GM23338 (cell line): ENCODE results near the gene SMPDL3A. TPM values are rescaled to one million over a fixed set of nuclear protein-coding genes. Genes with fewer than 3 reads are reported as not detected.

Source experiments
- ATAC-seq: fragments of 200-7000 bp; cut with Tn5 transposase; 3 replicates; pipeline ENCODE4 v1.9.1; 2020
- DNase-seq: peaks from one replicate; pipeline ENCODE4 v3.0.0-alpha.2; 2015; ENCODE audit warnings: low spot score
- H2AFZ ChIP-seq: fragments of 200-600 bp; sonication (generic); 2 replicates; pipeline ENCODE4 v1.8.0; 2016; ENCODE audit warnings: antibody characterized with exemption, mild to moderate bottlenecking, moderate library complexity
- H3F3A ChIP-seq: fragments of 200-600 bp; sonication (generic); replicated peaks from 2 replicates; pipeline ENCODE4 v1.8.0; 2017; ENCODE audit warnings: antibody characterized with exemption, mixed run types, low read depth
- H3K27ac ChIP-seq: fragments of 200-600 bp; sonication (generic); 2 replicates; pipeline ENCODE4 v1.6.1; 2016; ENCODE audit warnings: low read depth
- H3K27me3 ChIP-seq: fragments of 200-600 bp; sonication (generic); 2 replicates; pipeline ENCODE4 v1.8.0; 2016; ENCODE audit warnings: mild to moderate bottlenecking, mixed run types, moderate library complexity; ENCODE audit not compliant: insufficient read depth
- H3K36me3 ChIP-seq: fragments of 200-600 bp; sonication (generic); 2 replicates; pipeline ENCODE4 v1.8.0; 2016; ENCODE audit warnings: mild to moderate bottlenecking; ENCODE audit not compliant: insufficient read depth
- H3K4me1 ChIP-seq: fragments of 200-600 bp; sonication (generic); 2 replicates; pipeline ENCODE4 v1.8.0; 2016; ENCODE audit warnings: mild to moderate bottlenecking, moderate library complexity; ENCODE audit not compliant: insufficient read depth
- H3K4me2 ChIP-seq: fragments of 200-600 bp; sonication (generic); 2 replicates; pipeline ENCODE4 v1.7.1; 2017; ENCODE audit warnings: mixed run types
- H3K4me3 ChIP-seq: fragments of 200-600 bp; sonication (generic); 2 replicates; pipeline ENCODE4 v1.6.1; 2016; ENCODE audit warnings: mixed run types
- H3K79me2 ChIP-seq: fragments of 200-600 bp; sonication (generic); replicated peaks from 2 replicates; pipeline ENCODE4 v1.8.0; 2017; ENCODE audit warnings: mild to moderate bottlenecking; ENCODE audit not compliant: insufficient read depth
- H3K9me2 ChIP-seq: fragments of 200-600 bp; sonication (generic); 2 replicates; pipeline ENCODE4 v1.8.0; 2017; ENCODE audit not compliant: insufficient read depth
- H4K20me1 ChIP-seq: fragments of 200-600 bp; sonication (generic); replicated peaks from 2 replicates; pipeline ENCODE4 v1.8.0; 2017; ENCODE audit warnings: mild to moderate bottlenecking; ENCODE audit not compliant: insufficient read depth
- H3K27ac Mint-ChIP-seq: 2 replicates; pipeline ENCODE4 v1.8.0; 2020; ENCODE audit warnings: inconsistent platforms, mild to moderate bottlenecking, moderate library complexity, mixed read lengths
- H3K27me3 Mint-ChIP-seq: 3 replicates; pipeline ENCODE4 v1.8.0; 2022; ENCODE audit warnings: low read depth, mild to moderate bottlenecking, moderate library complexity, mixed read lengths, inconsistent platforms; ENCODE audit not compliant: insufficient read depth, poor library complexity
- H3K36me3 Mint-ChIP-seq: 3 replicates; pipeline ENCODE4 v1.8.0; 2021; ENCODE audit warnings: low read depth, mild to moderate bottlenecking, inconsistent platforms, moderate library complexity, mixed read lengths
- H3K4me1 Mint-ChIP-seq: 3 replicates; pipeline ENCODE4 v1.8.0; 2020; ENCODE audit warnings: mild to moderate bottlenecking, inconsistent platforms, mixed read lengths
- H3K4me3 Mint-ChIP-seq: 3 replicates; pipeline ENCODE4 v1.8.0; 2021; ENCODE audit warnings: moderate library complexity, mild to moderate bottlenecking, inconsistent platforms, mixed read lengths
- H3K9me3 Mint-ChIP-seq: 3 replicates; pipeline ENCODE4 v1.8.0; 2020; ENCODE audit warnings: moderate library complexity, mild to moderate bottlenecking, inconsistent platforms, mixed read lengths
- CREB1 ChIP-seq: fragments of 250-450 bp; sonication (Bioruptor Pico); IDR thresholded peaks from 2 replicates; pipeline ENCODE4 v1.5.0; 2020; ENCODE audit warnings: low read depth, mild to moderate bottlenecking, moderate library complexity
- EZH2 ChIP-seq: fragments of 200-600 bp; sonication (generic); IDR thresholded peaks from one replicate; pipeline ENCODE4 v1.8.0; 2017; ENCODE audit warnings: antibody characterized with exemption, mild to moderate bottlenecking, low read depth; ENCODE audit not compliant: unreplicated experiment
- EZH2phosphoT487 ChIP-seq: fragments of 200-600 bp; sonication (generic); IDR thresholded peaks from one replicate; pipeline ENCODE4 v1.8.1; 2018; ENCODE audit warnings: antibody characterized with exemption; ENCODE audit not compliant: unreplicated experiment
- JUNB ChIP-seq: IDR thresholded peaks from one replicate; pipeline ENCODE4 v1.6.1; 2016; ENCODE audit warnings: antibody characterized with exemption; ENCODE audit not compliant: unreplicated experiment
- NANOG ChIP-seq: IDR thresholded peaks from 2 replicates; pipeline ENCODE4 v1.6.1; 2016; ENCODE audit warnings: antibody characterized with exemption, borderline replicate concordance
- POLR2AphosphoS5 ChIP-seq: IDR thresholded peaks from 2 replicates; pipeline ENCODE4 v1.6.1; 2016; ENCODE audit warnings: antibody characterized with exemption, low read depth
- STAT1 ChIP-seq: IDR thresholded peaks from one replicate; pipeline ENCODE4 v1.6.1; 2016; ENCODE audit warnings: antibody characterized with exemption; ENCODE audit not compliant: unreplicated experiment
- ZNF114 ChIP-seq: fragments of 250-450 bp; sonication (Bioruptor Pico); IDR thresholded peaks from 2 replicates; pipeline ENCODE4 v1.5.0; 2020; ENCODE audit warnings: mild to moderate bottlenecking, moderate library complexity
- ZNF331 ChIP-seq: fragments of 250-450 bp; sonication (Bioruptor Pico); IDR thresholded peaks from 2 replicates; pipeline ENCODE4 v1.5.0; 2020; ENCODE audit warnings: low read depth, mild to moderate bottlenecking, moderate library complexity
- polyA plus RNA-seq: library from polyadenylated mRNA; unstranded; fragments of >200 nt; fragmentation: Nextera tagmentation; extraction: Ambion mirVana; gene quantifications from 2 replicates; pipeline ENCODE4 v1.2.1, GENCODE V29; 2016
- total RNA-seq: library from RNA; depleted of rRNA; stranded (reverse); fragments of >200 nt; shearing (Covaris generic); gene quantifications from 2 replicates; pipeline ENCODE4 v1.2.3, GENCODE V29; 2014
- TF ChIP-seq, protein P1 (sequence below), 2 experiments: fragments of 200-600 bp in 1 of 2; sonication (generic) in 1 of 2; conservative IDR thresholded peaks; 2 replicates each; pipeline versions ENCODE4 v1.5.1 to v1.6.1; 2016 to 2017; ENCODE audit warnings: antibody characterized with exemption in 2 of 2, low read depth in 2 of 2, mild to moderate bottlenecking in 2 of 2, moderate library complexity in 1 of 2
- TF ChIP-seq, protein P2 (sequence below): IDR thresholded peaks from 2 replicates; pipeline ENCODE4 v1.6.1; 2016; ENCODE audit warnings: antibody characterized with exemption
- TF ChIP-seq, protein P3 (sequence below): fragments of 250-450 bp; sonication (Bioruptor Pico); IDR thresholded peaks from 2 replicates; pipeline ENCODE4 v1.5.0; 2020; ENCODE audit warnings: mild to moderate bottlenecking, moderate library complexity
- TF ChIP-seq, protein P4 (sequence below): IDR thresholded peaks from one replicate; pipeline ENCODE4 v1.6.1; 2018; ENCODE audit warnings: antibody characterized with exemption; ENCODE audit not compliant: unreplicated experiment

Gene SMPDL3A
- total and polyA plus RNA-seq, 2 experiments from 2014 or later: 3.5 to 6.3 TPM

DNA sequence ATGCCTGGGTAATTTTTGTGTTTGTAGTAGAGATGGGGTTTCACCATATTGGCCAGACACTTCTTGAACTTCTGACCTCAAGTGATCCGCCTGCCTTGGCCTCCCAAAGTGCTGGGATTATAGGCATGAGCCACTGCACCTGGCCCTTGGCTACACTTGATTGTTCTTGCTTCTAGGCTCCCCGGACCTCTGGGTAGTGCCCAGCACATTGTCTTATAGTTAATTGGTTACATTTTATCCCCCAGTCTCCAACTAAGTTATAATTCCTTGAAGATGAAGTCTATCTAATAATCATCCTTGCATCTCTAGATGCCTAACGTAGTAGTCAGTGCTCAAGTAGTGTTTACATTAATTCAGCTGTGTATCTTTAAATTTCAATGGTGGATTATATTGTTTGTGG, 11.8 kb downstream of the SMPDL3A start:
- no peak overlapping the region for H3K27ac Mint-ChIP-seq
- Histone ChIP-seq H3K36me3 (no peaks in the 10 kb centered on the region), H3K27me3 (no peaks in the 10 kb centered on the region), H3K4me3 (no peak overlapping the region), H3K4me2 (no peak overlapping the region), H3K4me1 (no peaks in the 10 kb centered on the region), H3K27ac (no peak overlapping the region), H3K79me2 (no peaks in the 10 kb centered on the region), H3F3A (no peaks in the 10 kb centered on the region), H2AFZ (no peak overlapping the region), H3K9me2 (no peaks in the 10 kb centered on the region), H4K20me1 (no peaks in the 10 kb centered on the region)
- H3K36me3 Mint-ChIP-seq: no peaks in the 10 kb centered on the region
- ATAC-seq (no peak), DNase-seq (no peak)
- no peaks in the 10 kb centered on the region for H3K9me3 Mint-ChIP-seq
- TF ChIP-seq, protein P1, sequence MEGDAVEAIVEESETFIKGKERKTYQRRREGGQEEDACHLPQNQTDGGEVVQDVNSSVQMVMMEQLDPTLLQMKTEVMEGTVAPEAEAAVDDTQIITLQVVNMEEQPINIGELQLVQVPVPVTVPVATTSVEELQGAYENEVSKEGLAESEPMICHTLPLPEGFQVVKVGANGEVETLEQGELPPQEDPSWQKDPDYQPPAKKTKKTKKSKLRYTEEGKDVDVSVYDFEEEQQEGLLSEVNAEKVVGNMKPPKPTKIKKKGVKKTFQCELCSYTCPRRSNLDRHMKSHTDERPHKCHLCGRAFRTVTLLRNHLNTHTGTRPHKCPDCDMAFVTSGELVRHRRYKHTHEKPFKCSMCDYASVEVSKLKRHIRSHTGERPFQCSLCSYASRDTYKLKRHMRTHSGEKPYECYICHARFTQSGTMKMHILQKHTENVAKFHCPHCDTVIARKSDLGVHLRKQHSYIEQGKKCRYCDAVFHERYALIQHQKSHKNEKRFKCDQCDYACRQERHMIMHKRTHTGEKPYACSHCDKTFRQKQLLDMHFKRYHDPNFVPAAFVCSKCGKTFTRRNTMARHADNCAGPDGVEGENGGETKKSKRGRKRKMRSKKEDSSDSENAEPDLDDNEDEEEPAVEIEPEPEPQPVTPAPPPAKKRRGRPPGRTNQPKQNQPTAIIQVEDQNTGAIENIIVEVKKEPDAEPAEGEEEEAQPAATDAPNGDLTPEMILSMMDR (conservative IDR thresholded peaks at IDR 0.05; ENCODE audit: low read depth in 2 of 2): no peak
- TF ChIP-seq, protein P2, sequence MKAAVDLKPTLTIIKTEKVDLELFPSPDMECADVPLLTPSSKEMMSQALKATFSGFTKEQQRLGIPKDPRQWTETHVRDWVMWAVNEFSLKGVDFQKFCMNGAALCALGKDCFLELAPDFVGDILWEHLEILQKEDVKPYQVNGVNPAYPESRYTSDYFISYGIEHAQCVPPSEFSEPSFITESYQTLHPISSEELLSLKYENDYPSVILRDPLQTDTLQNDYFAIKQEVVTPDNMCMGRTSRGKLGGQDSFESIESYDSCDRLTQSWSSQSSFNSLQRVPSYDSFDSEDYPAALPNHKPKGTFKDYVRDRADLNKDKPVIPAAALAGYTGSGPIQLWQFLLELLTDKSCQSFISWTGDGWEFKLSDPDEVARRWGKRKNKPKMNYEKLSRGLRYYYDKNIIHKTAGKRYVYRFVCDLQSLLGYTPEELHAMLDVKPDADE: no peak
- TF ChIP-seq POLR2AphosphoS5 (no peak), STAT1 (no peak), CREB1 (CRISPR knock-in tag) (no peak), ZNF114 (no peak), EZH2phosphoT487 (no peak), JUNB (no peak), EZH2 (no peak), NANOG (no peak), ZNF331 (CRISPR knock-in tag) (no peak)
- TF ChIP-seq, protein P3, sequence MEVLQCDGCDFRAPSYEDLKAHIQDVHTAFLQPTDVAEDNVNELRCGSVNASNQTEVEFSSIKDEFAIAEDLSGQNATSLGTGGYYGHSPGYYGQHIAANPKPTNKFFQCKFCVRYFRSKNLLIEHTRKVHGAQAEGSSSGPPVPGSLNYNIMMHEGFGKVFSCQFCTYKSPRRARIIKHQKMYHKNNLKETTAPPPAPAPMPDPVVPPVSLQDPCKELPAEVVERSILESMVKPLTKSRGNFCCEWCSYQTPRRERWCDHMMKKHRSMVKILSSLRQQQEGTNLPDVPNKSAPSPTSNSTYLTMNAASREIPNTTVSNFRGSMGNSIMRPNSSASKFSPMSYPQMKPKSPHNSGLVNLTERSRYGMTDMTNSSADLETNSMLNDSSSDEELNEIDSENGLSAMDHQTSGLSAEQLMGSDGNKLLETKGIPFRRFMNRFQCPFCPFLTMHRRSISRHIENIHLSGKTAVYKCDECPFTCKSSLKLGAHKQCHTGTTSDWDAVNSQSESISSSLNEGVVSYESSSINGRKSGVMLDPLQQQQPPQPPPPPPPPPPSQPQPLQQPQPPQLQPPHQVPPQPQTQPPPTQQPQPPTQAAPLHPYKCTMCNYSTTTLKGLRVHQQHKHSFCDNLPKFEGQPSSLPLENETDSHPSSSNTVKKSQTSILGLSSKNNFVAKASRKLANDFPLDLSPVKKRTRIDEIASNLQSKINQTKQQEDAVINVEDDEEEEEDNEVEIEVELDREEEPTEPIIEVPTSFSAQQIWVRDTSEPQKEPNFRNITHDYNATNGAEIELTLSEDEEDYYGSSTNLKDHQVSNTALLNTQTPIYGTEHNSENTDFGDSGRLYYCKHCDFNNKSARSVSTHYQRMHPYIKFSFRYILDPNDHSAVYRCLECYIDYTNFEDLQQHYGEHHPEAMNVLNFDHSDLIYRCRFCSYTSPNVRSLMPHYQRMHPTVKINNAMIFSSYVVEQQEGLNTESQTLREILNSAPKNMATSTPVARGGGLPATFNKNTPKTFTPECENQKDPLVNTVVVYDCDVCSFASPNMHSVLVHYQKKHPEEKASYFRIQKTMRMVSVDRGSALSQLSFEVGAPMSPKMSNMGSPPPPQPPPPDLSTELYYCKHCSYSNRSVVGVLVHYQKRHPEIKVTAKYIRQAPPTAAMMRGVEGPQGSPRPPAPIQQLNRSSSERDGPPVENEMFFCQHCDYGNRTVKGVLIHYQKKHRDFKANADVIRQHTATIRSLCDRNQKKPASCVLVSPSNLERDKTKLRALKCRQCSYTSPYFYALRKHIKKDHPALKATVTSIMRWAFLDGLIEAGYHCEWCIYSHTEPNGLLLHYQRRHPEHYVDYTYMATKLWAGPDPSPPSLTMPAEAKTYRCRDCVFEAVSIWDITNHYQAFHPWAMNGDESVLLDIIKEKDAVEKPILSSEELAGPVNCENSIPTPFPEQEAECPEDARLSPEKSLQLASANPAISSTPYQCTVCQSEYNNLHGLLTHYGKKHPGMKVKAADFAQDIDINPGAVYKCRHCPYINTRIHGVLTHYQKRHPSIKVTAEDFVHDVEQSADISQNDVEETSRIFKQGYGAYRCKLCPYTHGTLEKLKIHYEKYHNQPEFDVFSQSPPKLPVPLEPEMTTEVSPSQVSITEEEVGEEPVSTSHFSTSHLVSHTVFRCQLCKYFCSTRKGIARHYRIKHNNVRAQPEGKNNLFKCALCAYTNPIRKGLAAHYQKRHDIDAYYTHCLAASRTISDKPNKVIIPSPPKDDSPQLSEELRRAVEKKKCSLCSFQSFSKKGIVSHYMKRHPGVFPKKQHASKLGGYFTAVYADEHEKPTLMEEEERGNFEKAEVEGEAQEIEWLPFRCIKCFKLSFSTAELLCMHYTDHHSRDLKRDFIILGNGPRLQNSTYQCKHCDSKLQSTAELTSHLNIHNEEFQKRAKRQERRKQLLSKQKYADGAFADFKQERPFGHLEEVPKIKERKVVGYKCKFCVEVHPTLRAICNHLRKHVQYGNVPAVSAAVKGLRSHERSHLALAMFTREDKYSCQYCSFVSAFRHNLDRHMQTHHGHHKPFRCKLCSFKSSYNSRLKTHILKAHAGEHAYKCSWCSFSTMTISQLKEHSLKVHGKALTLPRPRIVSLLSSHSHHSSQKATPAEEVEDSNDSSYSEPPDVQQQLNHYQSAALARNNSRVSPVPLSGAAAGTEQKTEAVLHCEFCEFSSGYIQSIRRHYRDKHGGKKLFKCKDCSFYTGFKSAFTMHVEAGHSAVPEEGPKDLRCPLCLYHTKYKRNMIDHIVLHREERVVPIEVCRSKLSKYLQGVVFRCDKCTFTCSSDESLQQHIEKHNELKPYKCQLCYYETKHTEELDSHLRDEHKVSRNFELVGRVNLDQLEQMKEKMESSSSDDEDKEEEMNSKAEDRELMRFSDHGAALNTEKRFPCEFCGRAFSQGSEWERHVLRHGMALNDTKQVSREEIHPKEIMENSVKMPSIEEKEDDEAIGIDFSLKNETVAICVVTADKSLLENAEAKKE (CRISPR knock-in tag): no peak
- TF ChIP-seq, protein P4, sequence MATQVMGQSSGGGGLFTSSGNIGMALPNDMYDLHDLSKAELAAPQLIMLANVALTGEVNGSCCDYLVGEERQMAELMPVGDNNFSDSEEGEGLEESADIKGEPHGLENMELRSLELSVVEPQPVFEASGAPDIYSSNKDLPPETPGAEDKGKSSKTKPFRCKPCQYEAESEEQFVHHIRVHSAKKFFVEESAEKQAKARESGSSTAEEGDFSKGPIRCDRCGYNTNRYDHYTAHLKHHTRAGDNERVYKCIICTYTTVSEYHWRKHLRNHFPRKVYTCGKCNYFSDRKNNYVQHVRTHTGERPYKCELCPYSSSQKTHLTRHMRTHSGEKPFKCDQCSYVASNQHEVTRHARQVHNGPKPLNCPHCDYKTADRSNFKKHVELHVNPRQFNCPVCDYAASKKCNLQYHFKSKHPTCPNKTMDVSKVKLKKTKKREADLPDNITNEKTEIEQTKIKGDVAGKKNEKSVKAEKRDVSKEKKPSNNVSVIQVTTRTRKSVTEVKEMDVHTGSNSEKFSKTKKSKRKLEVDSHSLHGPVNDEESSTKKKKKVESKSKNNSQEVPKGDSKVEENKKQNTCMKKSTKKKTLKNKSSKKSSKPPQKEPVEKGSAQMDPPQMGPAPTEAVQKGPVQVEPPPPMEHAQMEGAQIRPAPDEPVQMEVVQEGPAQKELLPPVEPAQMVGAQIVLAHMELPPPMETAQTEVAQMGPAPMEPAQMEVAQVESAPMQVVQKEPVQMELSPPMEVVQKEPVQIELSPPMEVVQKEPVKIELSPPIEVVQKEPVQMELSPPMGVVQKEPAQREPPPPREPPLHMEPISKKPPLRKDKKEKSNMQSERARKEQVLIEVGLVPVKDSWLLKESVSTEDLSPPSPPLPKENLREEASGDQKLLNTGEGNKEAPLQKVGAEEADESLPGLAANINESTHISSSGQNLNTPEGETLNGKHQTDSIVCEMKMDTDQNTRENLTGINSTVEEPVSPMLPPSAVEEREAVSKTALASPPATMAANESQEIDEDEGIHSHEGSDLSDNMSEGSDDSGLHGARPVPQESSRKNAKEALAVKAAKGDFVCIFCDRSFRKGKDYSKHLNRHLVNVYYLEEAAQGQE: no peak
- H3K27me3 Mint-ChIP-seq: peaks cover 2% of the 10 kb centered on the region
- H3K4me3 Mint-ChIP-seq: no peak overlapping the region
- H3K4me1 Mint-ChIP-seq: peaks cover 9% of the 10 kb centered on the region; the same call in 2 of the 3 replicates
